Measurements from ENCODE around the gene BDKRB1.

Gene BDKRB1

GRCh38 chr14:96263347-96264199 is 7.6 kb downstream of the BDKRB1 start:
- no peak for DNase-seq

GRCh38 chr14:96264200-96264553 is 8.2 kb downstream of the BDKRB1 start:
- DNase-seq = no peak

GRCh38 chr14:96264853-96265252 is 8.8 kb downstream of the BDKRB1 start:
- DNase-seq = no peak

GRCh38 chr14:96265383-96266095 is 9.5 kb downstream of the BDKRB1 start:
- no peak for DNase-seq

GRCh38 chr14:96267336-96267735 is 11.3 kb downstream of the BDKRB1 start:
- peak; percentile 10 for DNase-seq

- DNase-seq = no peak
Measured at GRCh38 chr14:96267916-96268315, 11.9 kb downstream of the BDKRB1 start.

GRCh38 chr14:96268431-96269358 is 12.7 kb downstream of the BDKRB1 start:
- no peak for DNase-seq

- DNase-seq = no peak
Measured at GRCh38 chr14:96269359-96269710, 13.3 kb downstream of the BDKRB1 start.

GRCh38 chr14:96270565-96271420 is 14.8 kb downstream of the BDKRB1 start:
- no peak for DNase-seq

- DNase-seq = no peak
Measured at GRCh38 chr14:96271421-96271762, 15.4 kb downstream of the BDKRB1 start.

- DNase-seq = no peak
Measured at GRCh38 chr14:96272777-96273473, 16.9 kb downstream of the BDKRB1 start.

GRCh38 chr14:96273629-96274028 is 17.6 kb downstream of the BDKRB1 start:
- no peak for DNase-seq

- no peak for DNase-seq
Measured at GRCh38 chr14:96274122-96274521, 18.1 kb downstream of the BDKRB1 start.

- DNase-seq = no peak
Measured at GRCh38 chr14:96274543-96274942, 18.5 kb downstream of the BDKRB1 start.

GRCh38 chr14:96275177-96276112 is 19.4 kb downstream of the BDKRB1 start:
- no peak for DNase-seq

GRCh38 chr14:96277890-96278289 is 21.9 kb downstream of the BDKRB1 start:
- DNase-seq = no peak

GRCh38 chr14:96279564-96279963 is 23.6 kb downstream of the BDKRB1 start:
- no peak for DNase-seq

- DNase-seq = no peak
Measured at GRCh38 chr14:96280104-96280503, 24.1 kb downstream of the BDKRB1 start.

- no peak for DNase-seq
Measured at GRCh38 chr14:96281486-96281885, 25.5 kb downstream of the BDKRB1 start.

GRCh38 chr14:96284008-96284407 is 28.0 kb downstream of the BDKRB1 start:
- no peak for DNase-seq

GRCh38 chr14:96284430-96284829 is 28.4 kb downstream of the BDKRB1 start:
- DNase-seq = no peak
